Liver (tissue), 9 donors: ENCODE data around the gene SMOC2. TPM values are rescaled to one million over a fixed set of nuclear protein-coding genes. Genes with fewer than 3 reads are reported as not detected.

Experiments used
- DNase-seq: peaks from one replicate; pipeline ENCODE4 v3.0.0-alpha.2; 2017; ENCODE audit warnings: low spot score
- H3K27ac ChIP-seq, 2 donors: one replicate each; pipeline ENCODE4 v1.7.0; 2013; ENCODE audit warnings: inconsistent platforms in 2 of 2, low read length in 2 of 2, control low read depth in 1 of 2, low read depth in 1 of 2, mild to moderate bottlenecking in 1 of 2
- H3K27me3 ChIP-seq, 4 donors: one replicate each; pipeline versions ENCODE4 v1.6.1 to v1.7.0; 2013; ENCODE audit warnings: low read length in 3 of 4, inconsistent platforms in 1 of 4, mild to moderate bottlenecking in 1 of 4, moderate library complexity in 1 of 4; ENCODE audit not compliant: control insufficient read depth in 4 of 4, insufficient read depth in 4 of 4
- H3K36me3 ChIP-seq, 4 donors: one replicate each; pipeline versions ENCODE4 v1.6.1 to v1.7.0; 2013; ENCODE audit warnings: low read length in 3 of 4, mild to moderate bottlenecking in 3 of 4, low read depth in 1 of 4, moderate library complexity in 1 of 4; ENCODE audit not compliant: control insufficient read depth in 4 of 4, insufficient read depth in 3 of 4
- H3K4me1 ChIP-seq, 4 donors: one replicate each; pipeline versions ENCODE4 v1.6.1 to v1.7.0; 2013; ENCODE audit warnings: low read length in 3 of 4, mild to moderate bottlenecking in 3 of 4, moderate library complexity in 1 of 4; ENCODE audit not compliant: control insufficient read depth in 4 of 4, insufficient read depth in 4 of 4
- H3K4me3 ChIP-seq, 3 donors: one replicate each; pipeline versions ENCODE4 v1.6.1 to v1.7.0; 2013; ENCODE audit warnings: low read length in 3 of 3, control low read depth in 1 of 3, low read depth in 1 of 3, mild to moderate bottlenecking in 1 of 3
- H3K9ac ChIP-seq, 2 donors: one replicate each; pipeline ENCODE4 v1.7.0; 2013; ENCODE audit warnings: low read length in 2 of 2, mild to moderate bottlenecking in 2 of 2, moderate library complexity in 2 of 2, control low read depth in 1 of 2, low read depth in 1 of 2
- H3K9me3 ChIP-seq, 4 donors: one replicate each; pipeline versions ENCODE4 v1.6.1 to v1.7.0; 2013; ENCODE audit warnings: low read length in 3 of 4; ENCODE audit not compliant: control insufficient read depth in 4 of 4
- EGR1 ChIP-seq, 2 donors: IDR thresholded peaks; 2 replicates each; pipeline ENCODE4 v1.6.1; 2016 to 2018; ENCODE audit warnings: antibody characterized with exemption in 2 of 2, low read depth in 2 of 2
- FOXA1 ChIP-seq: IDR thresholded peaks from 2 replicates; pipeline ENCODE4 v1.6.1; 2016; ENCODE audit warnings: antibody characterized with exemption
- FOXA2 ChIP-seq: IDR thresholded peaks from 2 replicates; pipeline ENCODE4 v1.6.1; 2016; ENCODE audit warnings: antibody characterized with exemption
- GABPA ChIP-seq, 2 donors: IDR thresholded peaks in 1 of 2; conservative IDR thresholded peaks in 1 of 2; 2 replicates each; pipeline ENCODE4 v1.6.1; 2016; ENCODE audit warnings: antibody characterized with exemption in 2 of 2, mild to moderate bottlenecking in 1 of 2, moderate library complexity in 1 of 2
- HNF4A ChIP-seq, 2 donors: conservative IDR thresholded peaks; 2 replicates each; pipeline ENCODE4 v1.6.1; 2016; ENCODE audit warnings: antibody characterized with exemption in 2 of 2, mild to moderate bottlenecking in 2 of 2
- HNF4G ChIP-seq: IDR thresholded peaks from 2 replicates; pipeline ENCODE4 v1.6.1; 2016; ENCODE audit warnings: antibody characterized with exemption
- JUND ChIP-seq, 2 donors: IDR thresholded peaks; 2 replicates each; pipeline ENCODE4 v1.6.1; 2016; ENCODE audit warnings: antibody characterized with exemption in 2 of 2
- NR2F2 ChIP-seq: IDR thresholded peaks from 2 replicates; pipeline ENCODE4 v1.6.1; 2016; ENCODE audit warnings: antibody characterized with exemption
- RAD21 ChIP-seq, 2 donors: IDR thresholded peaks; 2 replicates each; pipeline ENCODE4 v1.6.1; 2016; ENCODE audit warnings: antibody characterized with exemption in 2 of 2, mild to moderate bottlenecking in 2 of 2
- RXRA ChIP-seq, 2 donors: IDR thresholded peaks; 2 replicates each; pipeline ENCODE4 v1.6.1; 2017 to 2018; ENCODE audit warnings: antibody characterized with exemption in 2 of 2, mild to moderate bottlenecking in 1 of 2
- SP1 ChIP-seq: IDR thresholded peaks from 2 replicates; pipeline ENCODE4 v1.6.1; 2018; ENCODE audit warnings: antibody characterized with exemption, mild to moderate bottlenecking
- TAF1 ChIP-seq: conservative IDR thresholded peaks from 2 replicates; pipeline ENCODE4 v1.6.1; 2016; ENCODE audit warnings: antibody characterized with exemption, mild to moderate bottlenecking
- YY1 ChIP-seq: IDR thresholded peaks from 2 replicates; pipeline ENCODE4 v1.6.1; 2016; ENCODE audit warnings: antibody characterized with exemption, mild to moderate bottlenecking
- WGBS: extraction: QIAGEN DNeasy Blood & Tissue Kit; methylation state at CpG from one replicate; pipeline ENCODE4 v1.1.7; 2013; 5-methylcytosine and 5-hydroxymethylcytosine counted together
- polyA plus RNA-seq, 2 donors: library from polyadenylated mRNA; stranded (reverse) in 1 of 2; unstranded in 1 of 2; fragments of 200-250 nt in 1 of 2; fragments of >200 nt in 1 of 2; fragmentation: Nextera tagmentation in 1 of 2; extraction: Ambion mirVana in 1 of 2; gene quantifications; one replicate each; pipeline versions ENCODE4 v1.2.1 to v1.2.3, GENCODE V29; 2013 to 2015
- total RNA-seq, 2 donors: library from RNA; depleted of rRNA; stranded (reverse); fragments of >200 nt; gene quantifications; one replicate each; pipeline ENCODE4 v1.2.3, GENCODE V29; 2014
- TF ChIP-seq, protein P1 (sequence below): IDR thresholded peaks from 2 replicates; pipeline ENCODE4 v1.6.1; 2016; ENCODE audit warnings: antibody characterized with exemption
- TF ChIP-seq, protein P2 (sequence below): fragments of 150-350 bp; IDR thresholded peaks from 2 replicates; pipeline ENCODE4 v1.5.1; 2017; ENCODE audit warnings: improper control_type of control experiment, low read depth, low read length; ENCODE audit not compliant: missing input control
- TF ChIP-seq, protein P3 (sequence below): IDR thresholded peaks from 2 replicates; pipeline ENCODE4 v1.6.1; 2016; ENCODE audit warnings: antibody characterized with exemption
- TF ChIP-seq, protein P4 (sequence below): IDR thresholded peaks from 2 replicates; pipeline ENCODE4 v1.6.1; 2016; ENCODE audit warnings: antibody characterized with exemption
- donor health status: healthy.
- donor health status: healthy.
- donor health status: healthy.
- donor health status: healthy.
- donor health status: healthy.

SMOC2 gene
- total and polyA plus RNA-seq, 4 donors, result 0.23 to 1.9 (median 1.1) TPM

GRCh38 chr6:168663041-168663440 lies 222.1 kb downstream of the SMOC2 start:
- no peak overlapping the region for H3K4me3 ChIP-seq
- peaks cover 0 to 2% (median 0%) of the 10 kb centered on the region in 4 donors for H3K36me3 ChIP-seq
- peaks cover 0 to 3% (median 0%) of the 10 kb centered on the region in 4 donors for H3K9me3 ChIP-seq
- H3K27me3 ChIP-seq, result peaks cover 0 to 6% (median 2%) of the 10 kb centered on the region in 4 donors
- H3K9ac ChIP-seq, result no peak overlapping the region
- no peak overlapping the region for H3K27ac ChIP-seq
- TF ChIP-seq YY1 (no peak), RAD21 (IDR thresholded peaks at IDR 0.05) (no peak), NR2F2 (no peak), TAF1 (no peak), GABPA (IDR thresholded peaks at IDR 0.05 in 1 of 2, conservative IDR thresholded peaks at IDR 0.05 in 1 of 2) (no peak), HNF4G (no peak), EGR1 (IDR thresholded peaks at IDR 0.05; ENCODE audit: low read depth in 2 of 2) (no peak), RXRA (IDR thresholded peaks at IDR 0.05) (no peak), FOXA1 (no peak)
- TF ChIP-seq, protein P1, sequence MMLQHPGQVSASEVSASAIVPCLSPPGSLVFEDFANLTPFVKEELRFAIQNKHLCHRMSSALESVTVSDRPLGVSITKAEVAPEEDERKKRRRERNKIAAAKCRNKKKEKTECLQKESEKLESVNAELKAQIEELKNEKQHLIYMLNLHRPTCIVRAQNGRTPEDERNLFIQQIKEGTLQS, result no peak
- 71% methylated on average over 7 of the region's 7 CpGs for WGBS
- H3K4me1 ChIP-seq, result no peaks in the 10 kb centered on the region
- no peak for DNase-seq

DNA sequence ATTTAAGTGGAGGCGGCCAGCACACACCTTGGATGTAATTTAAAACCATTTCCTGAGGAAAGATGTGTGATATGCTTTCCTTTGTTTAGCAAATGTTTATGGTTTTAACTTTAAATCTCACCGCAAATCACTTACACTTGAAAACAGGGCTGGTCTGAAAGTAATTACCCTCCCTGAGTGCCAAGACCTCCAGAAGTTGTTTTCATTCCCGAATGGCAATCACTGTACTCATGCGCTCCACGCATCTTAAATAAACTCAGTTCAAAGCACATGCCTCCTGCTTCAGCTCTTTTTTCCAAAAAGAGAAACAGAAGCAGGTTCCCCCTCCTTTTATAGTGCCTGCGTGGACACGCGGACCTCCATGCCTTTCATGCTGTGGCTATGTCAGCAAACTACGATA lies 224.0 kb downstream of the SMOC2 start:
- Histone ChIP-seq H3K4me1 (no peaks in the 10 kb centered on the region), H3K27ac (no peak overlapping the region), H3K4me3 (no peak overlapping the region), H3K9ac (no peak overlapping the region), H3K36me3 (peaks cover 0 to 2% (median 0%) of the 10 kb centered on the region in 4 donors), H3K27me3 (peaks cover 0 to 5% (median 2%) of the 10 kb centered on the region in 4 donors), H3K9me3 (no peaks in the 10 kb centered on the region)
- no peak for DNase-seq
- TF ChIP-seq FOXA1 (no peak), JUND (IDR thresholded peaks at IDR 0.05) (no peak)
- TF ChIP-seq, protein P2, sequence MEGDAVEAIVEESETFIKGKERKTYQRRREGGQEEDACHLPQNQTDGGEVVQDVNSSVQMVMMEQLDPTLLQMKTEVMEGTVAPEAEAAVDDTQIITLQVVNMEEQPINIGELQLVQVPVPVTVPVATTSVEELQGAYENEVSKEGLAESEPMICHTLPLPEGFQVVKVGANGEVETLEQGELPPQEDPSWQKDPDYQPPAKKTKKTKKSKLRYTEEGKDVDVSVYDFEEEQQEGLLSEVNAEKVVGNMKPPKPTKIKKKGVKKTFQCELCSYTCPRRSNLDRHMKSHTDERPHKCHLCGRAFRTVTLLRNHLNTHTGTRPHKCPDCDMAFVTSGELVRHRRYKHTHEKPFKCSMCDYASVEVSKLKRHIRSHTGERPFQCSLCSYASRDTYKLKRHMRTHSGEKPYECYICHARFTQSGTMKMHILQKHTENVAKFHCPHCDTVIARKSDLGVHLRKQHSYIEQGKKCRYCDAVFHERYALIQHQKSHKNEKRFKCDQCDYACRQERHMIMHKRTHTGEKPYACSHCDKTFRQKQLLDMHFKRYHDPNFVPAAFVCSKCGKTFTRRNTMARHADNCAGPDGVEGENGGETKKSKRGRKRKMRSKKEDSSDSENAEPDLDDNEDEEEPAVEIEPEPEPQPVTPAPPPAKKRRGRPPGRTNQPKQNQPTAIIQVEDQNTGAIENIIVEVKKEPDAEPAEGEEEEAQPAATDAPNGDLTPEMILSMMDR, result no peak
- TF ChIP-seq, protein P3, sequence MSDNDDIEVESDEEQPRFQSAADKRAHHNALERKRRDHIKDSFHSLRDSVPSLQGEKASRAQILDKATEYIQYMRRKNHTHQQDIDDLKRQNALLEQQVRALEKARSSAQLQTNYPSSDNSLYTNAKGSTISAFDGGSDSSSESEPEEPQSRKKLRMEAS, result no peak
- WGBS, result 79% methylated on average over 9 of the region's 9 CpGs

GRCh38 chr6:168666170-168666569 lies 225.2 kb downstream of the SMOC2 start:
- Histone ChIP-seq H3K9ac (no peak overlapping the region), H3K27ac (no peak overlapping the region), H3K36me3 (peaks cover 0 to 2% (median 0%) of the 10 kb centered on the region in 4 donors), H3K4me3 (no peak overlapping the region), H3K4me1 (no peaks in the 10 kb centered on the region), H3K9me3 (no peaks in the 10 kb centered on the region), H3K27me3 (peaks cover 0 to 5% (median 2%) of the 10 kb centered on the region in 4 donors)
- 80% methylated on average over 3 of the region's 3 CpGs for WGBS
- DNase-seq, result no peak
- no peak for TF ChIP-seq GABPA (IDR thresholded peaks at IDR 0.05 in 1 of 2, conservative IDR thresholded peaks at IDR 0.05 in 1 of 2)
- no peak for TF ChIP-seq HNF4G
- TF ChIP-seq FOXA2, result no peak
- TF ChIP-seq EGR1 (IDR thresholded peaks at IDR 0.05; ENCODE audit: low read depth in 2 of 2), result no peak
- no peak for TF ChIP-seq YY1
- TF ChIP-seq RAD21 (IDR thresholded peaks at IDR 0.05), result no peak
- no peak for TF ChIP-seq JUND (IDR thresholded peaks at IDR 0.05)
- TF ChIP-seq, protein P4, sequence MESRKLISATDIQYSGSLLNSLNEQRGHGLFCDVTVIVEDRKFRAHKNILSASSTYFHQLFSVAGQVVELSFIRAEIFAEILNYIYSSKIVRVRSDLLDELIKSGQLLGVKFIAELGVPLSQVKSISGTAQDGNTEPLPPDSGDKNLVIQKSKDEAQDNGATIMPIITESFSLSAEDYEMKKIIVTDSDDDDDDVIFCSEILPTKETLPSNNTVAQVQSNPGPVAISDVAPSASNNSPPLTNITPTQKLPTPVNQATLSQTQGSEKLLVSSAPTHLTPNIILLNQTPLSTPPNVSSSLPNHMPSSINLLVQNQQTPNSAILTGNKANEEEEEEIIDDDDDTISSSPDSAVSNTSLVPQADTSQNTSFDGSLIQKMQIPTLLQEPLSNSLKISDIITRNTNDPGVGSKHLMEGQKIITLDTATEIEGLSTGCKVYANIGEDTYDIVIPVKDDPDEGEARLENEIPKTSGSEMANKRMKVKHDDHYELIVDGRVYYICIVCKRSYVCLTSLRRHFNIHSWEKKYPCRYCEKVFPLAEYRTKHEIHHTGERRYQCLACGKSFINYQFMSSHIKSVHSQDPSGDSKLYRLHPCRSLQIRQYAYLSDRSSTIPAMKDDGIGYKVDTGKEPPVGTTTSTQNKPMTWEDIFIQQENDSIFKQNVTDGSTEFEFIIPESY, result no peak
- TF ChIP-seq SP1, result no peak
- TF ChIP-seq NR2F2, result no peak
- no peak for TF ChIP-seq FOXA1
- TF ChIP-seq TAF1, result no peak
- TF ChIP-seq, protein P1, result no peak
- TF ChIP-seq, protein P3, result no peak
- TF ChIP-seq, protein P2, result no peak
- TF ChIP-seq HNF4A (conservative IDR thresholded peaks at IDR 0.05), result no peak
